Hypothalamus (tissue), 51 donors: ENCODE results near the gene TEF.

Experiments
- DNase-seq, 51 donors: peaks; one replicate each; lab custom pipeline; 2025; lab: John Stamatoyannopoulos, UW

The TEF gene, protein sequence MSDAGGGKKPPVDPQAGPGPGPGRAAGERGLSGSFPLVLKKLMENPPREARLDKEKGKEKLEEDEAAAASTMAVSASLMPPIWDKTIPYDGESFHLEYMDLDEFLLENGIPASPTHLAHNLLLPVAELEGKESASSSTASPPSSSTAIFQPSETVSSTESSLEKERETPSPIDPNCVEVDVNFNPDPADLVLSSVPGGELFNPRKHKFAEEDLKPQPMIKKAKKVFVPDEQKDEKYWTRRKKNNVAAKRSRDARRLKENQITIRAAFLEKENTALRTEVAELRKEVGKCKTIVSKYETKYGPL

GRCh38 chr22:41381329-41382097 lies at the start of gene TEF:
Gene TEF, plus strand, starts transcription at chr22:41381942. Its CDS starts 103 bp downstream, at chr22:41382045.
- DNase-seq, result peak; percentile 86 to 100 (median 99)

DNA sequence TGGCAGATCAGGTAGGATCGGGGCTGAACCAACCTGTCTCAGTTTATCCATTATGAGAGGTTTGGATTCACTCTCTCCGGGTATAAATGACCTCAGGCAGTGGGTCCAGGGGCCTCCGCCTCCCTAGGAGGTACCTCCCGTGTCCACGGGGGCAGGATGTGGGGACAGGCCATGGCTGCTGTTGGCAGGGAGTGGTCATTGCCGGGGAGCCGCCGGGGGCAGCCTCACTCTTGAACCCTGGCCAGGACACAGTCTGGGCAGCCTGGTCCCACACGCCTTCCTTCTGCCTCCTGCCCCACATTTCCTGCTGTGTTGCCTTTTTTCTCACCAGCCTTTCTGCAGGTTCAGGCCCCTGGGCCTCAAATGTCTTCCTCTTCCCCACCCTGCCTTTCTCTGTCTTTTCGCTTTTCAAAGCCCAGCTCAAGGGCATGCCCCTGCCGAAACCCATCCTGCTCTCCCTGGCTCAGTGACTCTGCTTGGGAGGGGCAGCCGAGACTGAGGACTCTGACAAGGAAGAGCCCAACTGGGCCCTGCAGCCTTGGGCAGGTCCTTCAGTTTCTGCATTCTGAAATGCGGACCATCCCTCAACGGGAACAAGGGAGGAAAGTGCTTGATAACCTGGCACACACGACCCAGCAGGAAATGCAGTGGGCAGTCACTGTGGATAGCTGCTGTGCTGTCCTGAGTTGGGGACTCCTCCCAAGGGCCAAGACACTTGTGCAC lies 49.4 kb upstream of the TEF start:
- no peak for DNase-seq

GRCh38 chr22:41333806-41334205 lies 47.9 kb upstream of the TEF start:
- DNase-seq, result no peak

- no peak for DNase-seq
Measured at GRCh38 chr22:41334215-41334614, 47.5 kb upstream of the TEF start.

DNA sequence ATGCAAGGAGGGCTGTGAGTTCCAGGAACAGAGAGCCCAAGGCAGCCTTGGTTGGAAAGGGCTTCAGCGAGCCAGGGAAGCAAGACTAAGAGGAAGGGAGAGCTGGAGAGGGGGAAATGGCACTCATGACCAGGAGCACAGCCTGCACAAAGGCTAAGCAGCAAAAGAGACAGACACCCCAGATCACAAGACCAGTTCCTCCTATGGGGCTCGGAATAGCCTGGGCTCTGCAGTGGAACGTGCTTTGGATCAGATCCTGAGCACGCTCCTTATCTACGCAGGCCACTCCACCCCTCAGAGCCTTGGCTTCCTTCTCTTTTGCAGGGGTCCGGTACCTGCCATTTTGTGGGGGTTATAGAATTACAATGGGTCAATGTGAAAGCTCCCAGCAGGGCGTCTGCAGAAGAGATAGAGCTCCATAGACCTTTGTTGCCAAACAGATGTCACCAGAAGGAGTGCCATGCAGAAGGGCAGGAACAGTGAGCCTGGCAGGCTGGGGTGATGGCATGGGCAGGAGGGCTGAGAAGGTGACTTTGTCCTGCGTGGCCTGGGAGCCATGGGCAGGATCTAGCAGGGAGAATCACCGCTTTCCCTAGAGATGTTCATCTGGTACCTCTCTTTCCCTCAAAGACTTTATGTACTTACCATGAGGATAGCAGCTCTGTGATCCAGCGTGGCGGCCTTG lies 46.6 kb upstream of the TEF start:
- DNase-seq, result no peak

DNA sequence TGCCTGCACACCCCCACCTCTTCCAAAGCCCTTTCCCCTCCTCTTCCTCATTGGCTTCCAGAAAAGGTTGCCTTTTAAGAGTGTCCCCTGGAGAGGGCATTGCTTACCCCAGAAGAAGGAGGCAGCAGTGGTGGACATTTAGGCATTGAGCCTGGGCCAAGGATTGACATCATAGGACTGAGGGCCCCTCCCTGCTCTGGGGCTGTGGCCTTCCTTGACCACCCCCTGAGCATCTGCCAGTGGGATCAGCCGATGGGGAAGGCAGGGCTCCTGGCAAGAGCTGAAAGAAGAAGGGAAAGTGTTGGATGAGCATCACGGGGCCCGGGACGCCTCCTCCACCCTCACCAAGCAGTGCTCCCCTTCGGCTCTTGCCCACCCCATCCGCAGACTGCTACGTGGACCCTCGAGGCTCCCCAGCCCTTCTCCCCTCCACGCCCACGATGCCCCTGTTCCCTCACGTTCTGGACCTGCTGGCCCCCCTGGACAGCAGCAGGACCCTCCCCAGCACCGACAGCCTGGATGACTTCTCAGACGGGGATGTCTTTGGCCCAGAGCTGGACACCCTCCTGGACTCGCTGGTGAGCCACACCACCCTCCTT lies 43.0 kb upstream of the TEF start:
- DNase-seq, result no peak

- DNase-seq, result no peak
Measured at GRCh38 chr22:41339823-41340222, 41.9 kb upstream of the TEF start.

DNA sequence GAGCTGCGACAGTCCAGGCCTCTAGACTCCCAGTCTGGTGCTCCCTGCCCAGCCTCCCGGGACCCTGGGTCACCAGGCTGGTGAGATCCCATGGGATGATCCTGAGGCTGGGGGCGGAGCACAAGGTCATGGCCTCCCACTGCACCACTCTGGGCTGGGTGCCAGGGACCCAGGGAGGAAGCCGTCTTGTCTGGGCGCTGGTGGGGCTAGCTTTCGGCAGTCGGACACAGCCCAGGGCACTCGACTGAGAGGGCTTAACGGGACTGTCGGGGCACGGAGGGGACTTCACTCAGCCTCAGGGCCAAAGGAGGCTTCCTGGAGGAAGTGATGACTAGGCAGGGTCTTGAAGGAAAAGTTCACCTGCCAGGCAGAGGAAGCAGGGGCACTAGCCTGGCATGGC lies 41.4 kb upstream of the TEF start:
- no peak for DNase-seq

DNA sequence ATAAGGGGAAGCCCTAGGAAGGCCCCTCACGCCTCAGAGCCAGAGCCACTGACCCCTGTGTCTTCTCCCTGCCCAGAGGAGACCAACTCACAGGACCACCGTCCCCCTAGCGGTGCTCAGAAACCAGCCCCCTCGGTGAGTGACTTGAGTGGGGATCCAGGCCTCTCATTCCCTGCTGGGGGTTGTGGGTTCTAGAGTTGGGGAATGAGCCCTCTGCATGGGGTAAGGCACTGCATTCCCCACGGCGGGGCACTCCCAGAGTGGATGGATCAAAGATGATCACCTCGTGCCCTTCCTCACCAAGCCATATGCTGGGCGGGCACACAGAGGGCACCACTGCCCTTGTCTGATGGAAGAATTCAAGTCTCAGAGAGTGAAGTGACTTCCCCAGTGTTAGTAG lies 40.7 kb upstream of the TEF start:
- DNase-seq, result no peak

DNA sequence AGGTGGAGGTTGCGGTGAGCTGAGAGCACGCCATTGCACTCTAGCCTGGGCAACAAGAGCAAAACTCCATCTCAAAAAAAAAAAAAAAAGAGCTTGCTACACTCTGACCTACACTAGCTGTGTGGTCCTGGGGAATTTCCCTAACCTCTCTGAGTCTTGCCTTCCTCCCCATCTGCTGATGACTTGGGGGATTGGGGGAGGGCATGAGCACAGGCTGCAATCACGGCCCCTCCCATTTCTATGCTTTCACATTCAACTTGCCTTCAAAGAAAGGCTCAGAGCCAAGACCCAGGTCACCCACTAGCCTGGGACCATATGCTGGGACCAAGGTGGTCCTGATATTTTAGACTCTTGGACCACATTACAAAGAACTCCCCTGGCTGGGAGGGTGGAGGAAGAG lies 39.8 kb upstream of the TEF start:
- no peak for DNase-seq

- DNase-seq, result no peak
Measured at GRCh38 chr22:41343300-41343699, 38.4 kb upstream of the TEF start.

GRCh38 chr22:41343717-41344116 lies 38.0 kb upstream of the TEF start:
- DNase-seq, result no peak

GRCh38 chr22:41344189-41344788 lies 37.5 kb upstream of the TEF start:
- no peak for DNase-seq

- DNase-seq, result no peak
Measured at GRCh38 chr22:41345807-41346335, 35.9 kb upstream of the TEF start.

- peak in 3 of 51 donors; percentile 4 to 22 (median 9) for DNase-seq
Measured at GRCh38 chr22:41347066-41347859, 34.5 kb upstream of the TEF start.

GRCh38 chr22:41348964-41349484 lies 32.7 kb upstream of the TEF start:
- DNase-seq, result no peak

- DNase-seq, result no peak
Measured at GRCh38 chr22:41350087-41350486, 31.7 kb upstream of the TEF start.

DNA sequence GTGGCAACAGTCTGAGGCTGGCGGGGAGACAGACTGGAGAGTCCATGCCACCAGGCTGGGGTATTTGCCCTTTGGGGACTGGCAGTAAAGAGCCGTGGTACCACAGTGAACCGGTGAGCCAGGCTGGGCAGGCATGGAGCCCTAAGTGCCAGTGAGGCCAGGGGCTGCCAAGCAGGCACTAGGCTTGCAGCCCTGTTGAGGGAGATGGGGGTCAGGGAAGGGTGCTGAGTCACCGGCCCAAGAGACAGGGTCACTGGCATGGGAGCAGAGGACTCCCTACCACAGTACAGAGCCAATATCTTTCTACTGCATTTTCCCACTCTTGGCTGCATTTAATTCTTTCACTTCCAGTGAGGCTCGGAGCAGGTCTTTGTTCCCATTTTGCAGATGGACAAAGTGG lies 30.7 kb upstream of the TEF start:
- no peak for DNase-seq

- DNase-seq, result no peak
Measured at GRCh38 chr22:41352058-41352457, 29.7 kb upstream of the TEF start.
